Femur (tissue), 1 donor: Measurements from ENCODE around the gene FAM181A.
A peak's percentile ranks its signal among the peaks of the same experiment; 100 is the strongest.

Experiments used
- DNase-seq: peaks from one replicate; pipeline ENCODE4 v3.0.0-alpha.2; 2017

Gene FAM181A

DNA sequence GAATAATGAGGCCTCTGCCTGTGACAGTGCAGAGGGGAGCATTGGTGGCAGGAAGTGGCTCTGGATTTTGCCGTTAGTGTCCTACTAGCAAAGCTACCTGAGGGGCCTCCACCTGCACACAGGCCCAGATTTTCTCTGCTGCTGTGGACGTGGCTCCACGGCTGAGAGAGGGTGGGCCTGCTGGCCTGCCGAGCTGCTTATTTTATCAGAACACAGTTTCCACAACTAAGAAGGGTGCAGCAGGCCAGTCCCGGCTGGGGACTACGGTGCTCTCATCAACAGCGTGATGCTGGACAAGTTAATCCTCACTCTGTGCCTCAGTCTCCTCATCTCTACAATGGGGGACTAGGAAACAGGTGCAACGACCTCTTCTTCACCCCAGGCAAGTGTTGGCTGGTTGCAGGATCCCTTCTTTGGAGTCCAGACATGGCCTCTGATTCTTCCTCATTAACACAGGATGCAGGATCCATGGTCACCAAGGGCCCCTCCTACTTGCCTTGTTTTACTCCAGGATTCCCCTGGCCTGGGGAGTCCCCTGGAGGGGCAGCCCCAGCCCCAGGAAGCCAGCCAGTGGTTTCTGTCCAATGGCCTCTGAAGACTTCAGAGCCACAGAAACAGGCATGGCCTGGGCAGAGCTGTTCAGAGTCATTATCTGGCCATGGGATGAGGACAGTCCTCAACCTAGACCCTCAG is 3.3 kb downstream of the FAM181A start:
- no peak for DNase-seq

DNA sequence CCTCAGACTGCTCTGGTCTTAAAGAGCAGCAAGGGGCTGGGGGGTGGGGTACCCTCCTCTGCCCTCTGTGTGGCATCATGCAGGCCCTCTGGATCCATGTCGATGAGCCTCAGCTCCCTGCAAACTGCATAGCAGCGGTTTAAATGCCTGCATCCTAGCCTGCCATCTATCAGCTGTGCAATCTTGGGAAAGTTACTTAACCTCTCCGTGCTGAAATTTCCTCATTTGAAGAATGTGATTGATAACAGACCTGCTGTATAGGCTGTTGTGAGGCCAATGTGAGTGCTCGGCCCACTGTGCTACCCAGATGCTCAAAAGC is 3.8 kb downstream of the FAM181A start:
- DNase-seq = no peak

DNA sequence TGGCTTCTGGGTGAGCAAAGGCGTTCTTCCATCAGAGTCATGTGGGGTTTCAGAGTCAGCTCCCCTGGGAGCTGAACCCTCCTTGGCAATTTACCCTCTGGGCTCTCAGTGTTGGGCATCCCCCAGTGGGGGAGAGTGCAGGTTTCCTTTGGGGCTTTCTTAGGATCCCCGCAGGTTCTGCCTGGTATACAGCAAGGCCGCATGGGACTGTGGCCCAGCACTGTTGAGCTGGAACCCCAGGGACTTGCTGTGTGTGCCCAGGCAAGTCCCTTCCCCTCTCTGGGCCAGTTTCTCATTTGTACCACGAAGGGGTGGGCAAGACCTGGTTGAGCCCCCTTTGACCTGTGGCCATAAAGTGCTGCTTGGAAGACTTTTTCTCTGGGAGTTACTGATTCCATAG is 5.5 kb downstream of the FAM181A start:
- no peak for DNase-seq

DNA sequence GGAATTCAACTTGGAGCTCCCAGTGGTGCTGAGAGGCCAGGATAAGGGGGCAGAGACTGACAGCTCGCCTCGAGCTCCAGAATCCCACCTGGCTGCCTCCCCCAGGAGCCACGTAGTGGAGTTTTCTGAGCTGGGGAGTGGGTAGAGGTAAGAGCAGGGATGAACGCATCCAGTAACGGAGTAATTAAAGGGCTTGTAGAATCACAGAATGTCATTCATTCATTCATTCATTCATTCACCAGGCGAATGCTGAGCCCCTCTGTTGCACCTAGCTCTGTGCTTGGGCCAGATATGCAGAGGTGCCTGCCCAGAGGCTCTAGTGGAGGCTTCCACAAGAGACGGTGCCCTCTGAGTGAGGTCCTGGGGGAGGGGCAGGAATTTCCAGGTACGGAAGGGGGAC is 8.1 kb downstream of the FAM181A start:
- DNase-seq = no peak

DNA sequence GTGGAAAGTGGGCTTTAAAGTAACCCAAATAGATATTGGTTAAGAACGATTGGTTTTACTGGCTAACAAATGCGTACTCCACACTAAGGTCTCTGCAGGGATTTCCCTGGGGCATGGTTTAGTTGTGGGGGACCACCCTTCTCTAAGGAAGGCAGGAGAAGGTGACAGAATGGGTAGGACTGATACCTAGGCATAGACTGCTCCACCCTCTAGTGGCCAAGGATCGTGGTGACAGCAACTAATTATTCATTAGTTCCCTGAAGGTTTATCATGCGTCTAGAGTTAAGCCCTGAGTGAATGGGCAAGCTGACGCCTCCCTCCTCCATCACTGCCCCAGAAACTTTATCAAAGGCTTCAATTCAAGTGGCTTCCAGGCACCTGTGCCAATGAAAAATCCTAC is 9.1 kb downstream of the FAM181A start:
- DNase-seq = no peak

DNA sequence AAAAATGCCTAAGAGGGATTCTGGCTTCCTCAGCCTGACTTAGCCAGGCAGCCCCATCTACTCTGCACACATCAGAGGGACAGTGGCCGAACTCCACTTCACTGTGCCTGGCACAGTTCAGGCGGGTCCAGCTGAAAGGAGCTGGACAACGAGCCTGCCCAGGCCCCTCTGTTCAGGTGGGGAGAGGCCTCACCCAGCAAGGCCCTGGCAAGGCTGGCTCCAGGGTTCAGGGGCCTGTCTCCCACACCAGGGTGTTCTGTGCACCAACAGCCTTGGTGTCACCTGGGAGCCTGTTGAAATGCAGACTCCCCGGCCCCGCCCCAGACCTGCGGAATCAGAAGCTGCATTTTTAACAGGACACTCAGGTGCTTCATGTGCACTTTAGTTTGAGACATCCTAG is 9.8 kb downstream of the FAM181A start:
- no peak for DNase-seq

DNA sequence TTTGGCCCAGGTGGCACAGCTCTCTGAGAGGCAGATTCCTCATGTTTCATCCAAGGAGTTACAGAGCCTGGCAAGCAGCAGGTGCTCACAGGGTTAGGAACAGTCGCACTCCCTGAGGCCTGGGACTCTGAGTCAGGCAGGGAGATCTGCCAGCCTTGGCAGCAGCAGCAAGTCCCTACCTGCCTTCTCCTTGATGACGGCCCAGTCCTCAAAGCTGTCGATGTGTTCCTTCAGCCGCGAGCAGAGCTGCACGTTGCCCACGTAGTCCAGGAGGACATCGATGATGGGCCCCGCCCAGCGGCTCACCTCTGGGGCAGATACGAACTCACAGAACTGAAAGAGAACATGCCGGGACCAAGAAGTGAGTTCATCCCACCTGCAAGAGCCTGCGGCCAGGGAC is 10.4 kb downstream of the FAM181A start:
- DNase-seq = no peak

DNA sequence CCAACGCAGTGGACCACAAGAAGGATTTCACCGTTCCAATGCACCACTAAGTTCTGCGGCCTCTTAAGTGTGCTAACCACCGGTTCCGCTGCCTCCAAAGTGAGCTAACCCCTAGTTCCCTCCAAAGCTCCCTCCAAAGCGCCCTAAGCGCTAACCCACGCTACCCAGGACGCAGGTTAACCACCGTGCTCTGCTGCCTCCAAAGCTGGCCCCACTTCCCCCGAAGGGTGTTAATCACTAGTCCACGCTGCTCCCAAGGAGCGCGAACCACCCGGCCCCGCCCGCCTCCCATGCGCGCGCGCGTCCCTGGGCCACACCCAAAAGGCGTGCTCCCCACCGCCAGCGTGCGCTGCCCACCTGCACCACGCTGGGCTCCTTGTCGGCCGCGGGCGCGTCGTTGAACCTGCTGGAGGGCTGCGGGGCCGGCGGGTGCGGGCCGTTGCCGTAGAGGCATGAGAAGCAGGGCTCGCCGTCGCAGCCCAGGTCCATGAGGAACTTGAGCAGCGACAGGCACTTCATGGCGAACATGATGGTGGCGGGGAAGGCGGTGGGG is 11.7 kb downstream of the FAM181A start:
- DNase-seq = no peak

DNA sequence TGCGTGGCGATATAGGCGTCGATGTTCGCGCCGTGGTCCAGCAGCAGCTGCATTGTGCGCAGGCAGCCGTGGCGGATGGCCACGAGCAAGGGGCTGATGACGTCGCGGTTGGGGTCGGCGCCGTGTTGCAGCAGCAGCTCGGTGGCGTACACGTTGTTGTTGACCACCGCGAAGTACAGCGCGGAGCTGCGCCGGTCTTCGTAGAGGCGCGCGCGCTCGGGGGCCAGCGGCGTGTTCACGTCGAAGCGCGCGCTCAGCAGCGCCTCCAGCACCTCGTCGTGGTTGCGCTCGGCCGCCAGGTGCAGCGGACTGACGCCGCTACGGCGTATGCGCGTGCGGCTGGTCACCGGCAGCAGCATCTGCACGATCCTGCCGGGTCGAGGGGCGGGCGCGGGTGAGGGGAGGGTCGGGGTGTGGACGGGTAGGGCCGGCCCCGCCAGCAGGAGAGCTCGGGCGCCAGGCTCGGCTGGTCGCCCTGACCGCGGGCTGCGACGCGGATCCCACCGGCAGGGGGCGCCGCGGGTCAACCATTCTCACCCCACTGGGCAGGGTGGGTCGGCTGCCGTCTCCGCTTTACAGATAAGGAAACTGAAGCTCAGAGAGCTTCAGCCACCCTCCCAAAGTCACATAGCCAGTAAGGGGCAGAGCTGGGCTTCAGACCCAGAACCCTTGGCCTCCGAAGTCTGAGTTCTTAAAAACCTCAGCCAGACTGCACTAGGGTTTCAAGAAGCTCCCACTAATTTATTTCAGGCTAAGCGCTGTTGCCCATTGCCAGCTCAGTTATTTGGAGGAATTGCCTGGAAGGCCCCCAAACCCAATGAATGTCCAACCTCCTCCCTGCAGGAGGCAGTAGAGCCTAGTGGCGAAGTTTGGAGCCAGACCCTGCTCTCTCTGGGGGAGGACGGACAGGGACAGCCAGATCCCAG is 12.4 kb downstream of the FAM181A start:
- peak; percentile 84 for DNase-seq

DNA sequence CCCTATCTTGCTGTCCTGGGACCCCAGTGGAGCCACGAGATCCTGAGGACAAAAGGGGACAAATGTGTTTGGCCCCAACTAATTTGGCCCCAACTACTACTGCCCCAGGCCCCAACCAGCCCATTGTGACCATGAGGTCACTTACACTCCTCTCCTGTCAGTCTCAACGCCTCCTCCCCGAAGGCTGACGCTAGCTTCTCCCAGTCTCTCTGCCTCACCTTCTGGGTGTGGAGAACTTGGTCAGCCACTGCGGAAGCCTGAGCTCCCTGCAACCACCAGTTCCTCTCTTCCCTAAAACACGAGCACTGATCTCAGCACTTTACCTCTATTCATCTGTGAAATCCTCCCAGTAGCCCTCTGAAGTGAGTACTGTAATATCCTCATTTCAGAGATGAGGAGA is 13.3 kb downstream of the FAM181A start:
- no peak for DNase-seq

DNA sequence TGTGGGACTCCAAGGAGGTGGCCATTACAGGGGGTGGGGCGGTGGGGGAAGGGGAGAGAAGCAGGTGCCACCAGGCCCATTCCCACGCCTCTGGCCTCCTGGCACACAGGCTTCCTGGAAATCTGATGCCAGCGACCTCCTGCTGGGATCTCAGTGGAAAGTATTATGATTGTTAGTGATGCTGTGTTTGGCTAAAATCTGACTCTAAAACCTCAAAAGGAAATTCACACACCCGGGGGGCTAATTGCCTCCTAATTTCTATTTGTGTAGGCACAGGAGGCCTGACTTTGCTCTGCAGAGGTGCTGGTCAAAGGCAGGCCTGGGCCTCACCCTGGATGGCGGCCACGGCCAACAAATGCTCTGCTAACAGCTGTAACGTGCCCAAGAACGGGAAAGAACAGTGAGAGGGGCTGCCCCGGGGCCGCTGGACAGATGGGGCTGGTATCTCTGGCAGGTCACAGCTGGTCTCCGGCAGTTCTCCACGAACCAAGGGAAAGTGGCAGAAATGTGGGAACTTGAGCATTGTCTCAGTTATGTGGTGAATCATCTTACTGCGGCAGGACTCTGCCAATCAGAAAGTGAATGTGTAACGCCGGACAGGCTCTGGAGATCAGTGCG is 14.3 kb downstream of the FAM181A start:
- DNase-seq = peak; percentile 62

DNA sequence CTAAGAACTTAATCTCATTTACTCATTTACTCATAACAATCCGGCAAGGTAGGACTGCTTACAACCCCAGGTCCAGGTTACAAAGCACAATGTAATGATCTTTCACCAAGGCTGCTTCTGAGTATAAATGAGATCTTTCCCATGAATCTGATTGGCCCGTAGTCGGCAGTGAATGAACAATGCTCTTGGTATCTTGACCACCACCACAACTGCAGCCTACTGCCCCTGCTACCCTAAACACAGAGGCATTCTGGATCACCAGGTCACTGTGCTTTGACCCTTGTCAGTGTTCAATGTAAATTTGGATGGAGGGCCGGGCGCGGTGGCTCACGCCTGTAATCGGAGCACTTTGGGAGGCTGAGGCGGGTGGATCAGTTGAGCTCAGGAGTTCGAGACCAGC is 15.9 kb downstream of the FAM181A start:
- no peak for DNase-seq

DNA sequence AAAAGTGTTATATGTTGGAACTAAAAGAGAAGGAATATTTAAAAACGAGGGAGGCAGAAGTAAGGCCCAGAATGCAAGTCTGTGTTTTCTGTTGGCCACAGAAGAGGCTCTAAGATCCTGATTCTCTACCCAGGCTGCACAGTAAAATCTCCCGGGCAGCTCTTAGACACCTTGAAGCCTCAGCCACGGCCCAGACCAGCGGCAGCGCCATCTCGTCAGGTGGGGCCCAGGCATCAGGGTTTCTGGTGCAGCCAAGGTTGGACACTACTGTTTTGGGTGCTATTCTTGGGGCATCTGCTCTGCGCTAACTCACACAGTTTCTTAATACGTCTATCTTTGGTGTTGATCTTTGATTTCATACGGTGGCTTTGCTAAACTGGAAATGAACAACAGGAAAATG is 16.8 kb downstream of the FAM181A start:
- no peak for DNase-seq

DNA sequence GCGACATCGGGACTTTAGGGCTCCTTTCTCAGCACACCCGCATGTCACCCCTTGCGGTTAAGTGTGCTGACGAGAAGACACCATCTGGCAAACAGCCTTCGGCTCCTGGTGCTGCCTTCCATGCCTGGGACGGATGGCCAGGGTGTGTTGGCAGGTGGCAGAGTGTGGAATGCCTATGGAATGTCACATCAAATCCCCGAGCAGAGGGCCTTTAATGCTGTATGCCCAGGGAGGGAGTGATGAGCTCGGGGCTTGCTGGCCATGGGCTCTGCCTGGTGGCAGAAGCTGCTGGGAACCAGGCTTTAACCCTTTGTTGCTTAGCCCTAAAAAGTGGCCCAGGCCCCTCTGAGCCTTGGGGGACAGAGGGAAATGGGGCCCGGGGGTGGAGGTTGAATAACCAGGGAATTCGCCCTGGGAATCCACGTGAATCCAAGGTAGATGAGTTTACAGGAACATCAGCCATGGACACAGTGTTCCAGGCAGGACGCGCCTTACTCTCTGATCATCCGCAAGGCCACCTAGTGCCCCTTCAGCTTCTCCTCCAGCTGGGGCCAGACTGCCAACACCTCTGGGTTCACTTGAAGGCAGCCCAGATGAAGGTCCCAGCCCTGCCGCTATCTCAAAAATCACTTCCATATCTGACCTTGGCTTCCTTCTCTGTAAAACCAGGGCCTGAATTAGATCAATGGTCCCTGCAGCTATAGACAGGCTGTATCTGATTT is 17.4 kb downstream of the FAM181A start:
- peak; percentile 61 for DNase-seq

DNA sequence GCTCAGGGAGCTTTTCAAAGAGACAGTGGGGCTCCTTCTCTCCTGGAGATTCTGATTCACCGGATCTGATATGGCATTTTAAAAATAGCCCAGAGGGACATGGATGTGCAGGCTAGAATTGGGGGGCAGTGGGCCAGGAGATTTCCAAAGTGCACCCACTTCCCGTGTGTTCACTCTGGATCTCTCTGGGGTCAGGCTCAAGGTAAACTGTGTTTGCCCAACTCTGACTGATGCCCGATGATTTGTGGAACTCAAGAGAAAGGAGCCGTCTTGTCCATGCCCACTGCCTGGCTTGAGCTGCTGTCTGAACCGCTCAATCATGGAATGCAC is 17.9 kb downstream of the FAM181A start:
- no peak for DNase-seq

DNA sequence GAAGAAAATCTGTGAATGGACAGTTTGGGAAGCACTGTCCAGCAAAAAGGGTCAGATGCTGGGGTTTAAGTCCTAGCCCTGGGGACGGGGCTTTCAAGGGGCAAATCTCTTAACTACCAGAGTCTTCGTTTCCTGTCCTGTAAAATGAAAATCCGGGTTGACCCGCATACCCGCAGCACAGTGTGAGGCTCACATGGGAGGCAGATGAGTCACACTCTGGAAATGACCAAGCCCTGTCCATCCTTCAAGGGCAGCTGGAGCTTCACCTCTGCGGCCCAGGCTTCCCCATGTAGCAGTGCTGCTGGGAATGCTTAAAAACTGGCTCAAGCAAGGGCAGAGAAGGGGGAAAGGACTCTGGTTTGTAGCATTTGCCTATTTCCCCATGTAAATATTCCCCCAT is 19.0 kb downstream of the FAM181A start:
- no peak for DNase-seq

DNA sequence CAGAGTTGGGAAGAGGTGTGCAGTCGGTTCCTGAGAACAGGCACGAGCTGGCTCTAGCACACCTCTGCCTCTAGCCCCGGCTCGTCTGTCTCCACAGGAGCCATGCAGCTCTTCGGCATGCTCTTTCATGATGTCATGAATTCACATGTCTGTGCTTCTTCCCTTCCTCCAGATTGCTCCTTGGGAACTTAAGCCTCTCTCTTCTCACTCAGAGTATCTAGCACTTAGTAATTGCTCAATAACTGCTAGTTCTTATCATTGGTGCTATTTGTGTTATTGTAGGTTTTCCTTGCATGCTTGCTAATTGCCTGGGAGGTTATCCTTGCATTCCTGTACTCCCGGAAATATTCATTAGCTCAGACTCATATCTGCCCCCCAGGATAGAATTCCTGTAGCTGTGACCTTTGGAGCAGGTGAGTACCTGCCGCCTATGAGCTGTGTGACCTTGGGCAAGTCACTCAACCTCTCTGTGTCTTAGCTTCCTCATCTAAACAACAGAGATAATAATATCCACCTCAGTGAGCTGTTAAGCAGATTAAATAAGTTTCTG is 19.5 kb downstream of the FAM181A start:
- DNase-seq = no peak

DNA sequence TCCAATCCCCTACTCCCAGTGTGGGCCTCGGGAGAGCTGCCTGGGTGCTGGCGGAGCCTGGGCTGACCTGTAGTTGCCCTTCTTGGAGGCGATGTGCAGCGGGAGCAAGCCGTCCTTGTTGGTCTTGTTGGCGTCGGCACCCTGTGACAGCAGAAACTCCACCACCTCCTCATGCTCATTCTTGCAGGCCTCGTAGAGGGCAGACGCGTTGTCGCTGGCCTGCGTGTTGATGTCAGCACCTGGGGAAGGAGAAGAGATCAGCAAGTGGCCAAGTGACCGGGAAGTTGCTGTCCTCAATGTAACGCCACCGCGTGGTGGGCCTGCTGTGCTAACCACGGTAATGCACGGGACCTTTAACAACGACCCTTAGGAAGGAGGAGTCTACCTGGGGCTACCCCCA is 20.1 kb downstream of the FAM181A start:
- no peak for DNase-seq

DNA sequence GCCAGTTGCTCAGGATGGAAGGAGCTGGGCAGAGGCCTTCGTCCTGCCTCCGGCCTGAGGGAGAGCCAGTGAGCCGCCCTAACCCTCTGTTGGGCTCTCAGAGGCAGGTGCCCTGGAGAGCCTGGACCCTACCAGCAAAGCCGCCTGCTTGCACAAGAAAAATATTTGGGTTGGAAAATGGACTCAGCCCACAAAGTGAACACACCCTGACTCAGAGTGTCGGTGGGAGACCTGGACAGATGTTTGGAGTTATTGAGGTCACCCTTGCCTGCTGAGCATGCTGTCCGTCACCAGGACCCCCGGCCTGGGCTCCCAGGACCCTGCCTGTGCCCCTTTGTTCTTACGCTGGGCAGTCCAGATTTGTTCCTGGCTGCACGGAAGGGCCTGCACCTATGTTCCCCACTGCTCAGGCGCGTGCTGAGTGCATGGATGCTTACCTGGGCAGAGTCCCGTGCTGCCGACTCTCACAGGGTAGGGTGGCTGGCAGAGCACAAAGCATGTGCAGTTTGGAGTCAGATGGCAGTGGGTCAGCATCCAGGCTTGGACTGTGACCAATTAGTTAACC is 22.4 kb downstream of the FAM181A start:
- no peak for DNase-seq

DNA sequence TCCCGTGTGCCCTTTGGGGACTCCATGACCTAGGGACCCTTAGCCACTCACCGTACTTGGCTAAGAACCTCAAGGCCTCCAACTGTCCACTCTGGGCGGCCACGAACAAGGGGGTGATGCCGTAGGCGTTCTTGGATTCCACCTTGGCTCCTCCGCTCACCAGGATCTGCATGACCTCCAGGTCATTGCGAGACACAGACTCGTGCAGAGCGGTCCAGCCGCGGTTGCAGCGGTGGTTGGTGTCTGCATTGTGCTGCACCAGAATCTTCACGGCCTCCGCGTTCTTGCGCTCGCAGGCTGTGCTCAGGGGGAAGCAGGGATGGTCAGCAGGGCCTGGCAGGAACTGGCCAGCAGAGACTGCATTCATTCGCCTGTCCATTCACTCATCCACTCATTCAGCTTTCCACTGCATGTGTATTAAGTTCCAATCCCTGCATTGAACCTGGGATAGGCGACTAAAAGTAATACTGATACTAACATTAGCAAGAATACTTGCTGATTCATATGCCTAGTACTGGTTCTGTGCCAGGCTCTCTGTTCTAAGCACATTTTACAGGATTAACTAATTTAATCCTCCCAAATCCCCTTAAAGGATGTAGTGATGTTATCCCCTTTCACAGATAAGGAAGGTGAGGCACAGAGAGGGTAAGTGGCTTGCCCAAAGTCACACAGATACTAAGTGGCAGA is 23.9 kb downstream of the FAM181A start:
- DNase-seq = no peak

DNA sequence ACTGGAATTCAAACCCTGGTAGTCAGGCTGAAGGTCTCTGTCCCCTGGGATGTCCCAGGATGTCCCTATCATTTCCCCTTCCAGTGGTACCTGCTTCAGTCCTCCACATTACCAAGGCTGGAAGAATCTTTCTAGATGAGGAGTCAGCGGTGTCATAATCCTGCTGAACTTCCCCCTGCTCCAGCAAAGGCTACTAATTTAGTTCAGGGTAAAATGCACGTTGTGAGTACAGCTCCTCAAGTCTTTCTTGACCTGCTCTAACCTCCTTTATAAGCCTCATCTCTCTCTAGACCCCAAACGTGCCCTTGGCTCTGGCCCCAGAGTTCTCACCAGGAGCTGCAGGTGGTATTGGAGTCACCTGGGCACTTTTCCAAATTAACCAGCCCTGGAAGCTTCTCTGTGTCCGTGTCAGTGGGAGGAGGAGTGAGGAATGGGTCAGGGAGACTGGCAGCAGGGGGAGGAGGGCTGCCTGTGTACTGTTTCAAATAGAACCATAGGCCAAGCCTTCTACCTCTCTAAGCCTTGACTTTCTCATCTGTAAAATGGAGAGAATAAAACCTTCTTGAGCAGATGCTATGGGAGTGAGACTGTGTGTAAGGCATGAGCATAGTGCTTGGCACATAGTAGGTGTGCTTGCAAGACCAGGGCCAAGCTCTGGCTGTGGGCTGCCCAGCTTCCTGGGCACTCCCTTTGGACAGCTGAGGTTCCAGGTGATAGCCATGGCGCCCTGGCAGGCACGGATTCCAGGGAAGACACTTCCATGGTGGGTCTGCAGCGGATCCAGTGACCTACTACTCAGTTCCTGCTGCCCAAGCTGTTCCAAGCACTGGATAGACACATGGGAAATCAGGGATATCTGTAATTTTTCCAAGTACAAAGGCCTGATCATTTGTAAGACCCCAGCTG is 24.7 kb downstream of the FAM181A start:
- no peak for DNase-seq
